HEK293 (cell line): ENCODE measurements around the gene AGPAT1.

Experiments
- CTCF ChIA-PET: fragments of 350-600 bp; formaldehyde crosslinking; extraction: SDS; loops from one replicate; lab custom pipeline; 2021; ENCODE audit warnings: antibody characterized with exemption; lab: Yijun Ruan, JAX
- POLR2A ChIA-PET: fragments of 300-600 bp; formaldehyde crosslinking; extraction: SDS; loops from one replicate; lab custom pipeline; 2020; ENCODE audit warnings: antibody characterized with exemption, inconsistent platforms; lab: Yijun Ruan, JAX
- H3K27ac ChIP-seq: fragments of 200-500 bp; sonication (Bioruptor generic); 2 replicates; pipeline ENCODE4 v1.5.1; 2014; ENCODE audit warnings: low read depth, low read length, control low read depth, inconsistent platforms; ENCODE audit errors: extremely low read depth
- H3K36me3 ChIP-seq, 2 experiments: fragments of 200-500 bp in 1 of 2; sonication (Bioruptor generic) in 1 of 2; 1 replicate in 1 of 2; 2 replicates in 1 of 2; pipeline ENCODE4 v1.5.1; 2014 to 2017; ENCODE audit warnings: inconsistent platforms in 2 of 2, low read length in 2 of 2; ENCODE audit not compliant: control insufficient read depth in 2 of 2, insufficient read depth in 1 of 2
- H3K4me1 ChIP-seq: fragments of 200-500 bp; sonication (Bioruptor generic); 2 replicates; pipeline ENCODE4 v1.5.1; 2014; ENCODE audit warnings: mild to moderate bottlenecking, low read length, inconsistent platforms; ENCODE audit not compliant: control insufficient read depth, insufficient read depth
- H3K4me3 ChIP-seq: 2 replicates; pipeline ENCODE4 v1.5.1; 2011; ENCODE audit warnings: low read depth, mild to moderate bottlenecking, control low read depth, low read length, moderate library complexity
- H3K9me3 ChIP-seq: fragments of 200-500 bp; sonication (Bioruptor generic); 2 replicates; pipeline ENCODE4 v1.5.1; 2014; ENCODE audit warnings: low read depth, low read length, inconsistent platforms; ENCODE audit not compliant: control insufficient read depth, insufficient read depth
- INSM2 ChIP-seq: fragments of 450-650 bp; formaldehyde crosslinking; IDR thresholded peaks from 2 replicates; pipeline ENCODE4 v1.5.1; 2016; ENCODE audit warnings: missing biosample characterization, missing genetic modification characterization
- KLF8 ChIP-seq: fragments of 450-650 bp; formaldehyde crosslinking; IDR thresholded peaks from 2 replicates; pipeline ENCODE4 v1.5.1; 2016; ENCODE audit warnings: missing biosample characterization, missing genetic modification characterization
- PRDM10 ChIP-seq: fragments of 450-650 bp; formaldehyde crosslinking; IDR thresholded peaks from 2 replicates; pipeline ENCODE4 v1.5.1; 2016; ENCODE audit warnings: missing biosample characterization, missing genetic modification characterization
- SP7 ChIP-seq: fragments of 450-650 bp; formaldehyde crosslinking; IDR thresholded peaks from 2 replicates; pipeline ENCODE4 v1.5.1; 2016; ENCODE audit warnings: missing biosample characterization, missing genetic modification characterization
- ZBTB1 ChIP-seq: fragments of 450-650 bp; formaldehyde crosslinking; IDR thresholded peaks from 2 replicates; pipeline ENCODE4 v1.5.1; 2016; ENCODE audit warnings: missing biosample characterization, missing genetic modification characterization
- ZBTB10 ChIP-seq: fragments of 450-650 bp; formaldehyde crosslinking; IDR thresholded peaks from 2 replicates; pipeline ENCODE4 v1.5.1; 2016; ENCODE audit warnings: missing biosample characterization, missing genetic modification characterization
- ZFHX2 ChIP-seq: fragments of 450-650 bp; formaldehyde crosslinking; conservative IDR thresholded peaks from 2 replicates; pipeline ENCODE4 v1.5.1; 2016; ENCODE audit warnings: missing biosample characterization, missing genetic modification characterization
- ZNF292 ChIP-seq: fragments of 450-650 bp; formaldehyde crosslinking; IDR thresholded peaks from 2 replicates; pipeline ENCODE4 v1.5.1; 2016; ENCODE audit warnings: low read depth, missing biosample characterization, missing genetic modification characterization, borderline replicate concordance
- ZNF37A ChIP-seq: fragments of 450-650 bp; IDR thresholded peaks from 2 replicates; pipeline ENCODE4 v1.5.1; 2018; ENCODE audit warnings: missing biosample characterization, missing genetic modification characterization
- ZNF394 ChIP-seq: fragments of 450-650 bp; formaldehyde crosslinking; IDR thresholded peaks from 2 replicates; pipeline ENCODE4 v1.5.1; 2016; ENCODE audit warnings: missing biosample characterization, missing genetic modification characterization, mild to moderate bottlenecking, moderate library complexity, borderline replicate concordance
- ZNF518A ChIP-seq: fragments of 450-650 bp; formaldehyde crosslinking; conservative IDR thresholded peaks from 2 replicates; pipeline ENCODE4 v1.5.1; 2016; ENCODE audit warnings: low read depth, missing biosample characterization, missing genetic modification characterization
- ZNF558 ChIP-seq: fragments of 450-650 bp; formaldehyde crosslinking; IDR thresholded peaks from 2 replicates; pipeline ENCODE4 v1.5.1; 2016; ENCODE audit warnings: missing biosample characterization, missing genetic modification characterization
- ZNF561 ChIP-seq: fragments of 450-650 bp; IDR thresholded peaks from 2 replicates; pipeline ENCODE4 v1.5.1; 2018; ENCODE audit warnings: missing biosample characterization, missing genetic modification characterization, borderline replicate concordance
- ZNF580 ChIP-seq: fragments of 450-650 bp; formaldehyde crosslinking; IDR thresholded peaks from 2 replicates; pipeline ENCODE4 v1.5.1; 2016; ENCODE audit warnings: missing biosample characterization, missing genetic modification characterization
- ZNF585B ChIP-seq: fragments of 450-650 bp; formaldehyde crosslinking; IDR thresholded peaks from 2 replicates; pipeline ENCODE4 v1.5.1; 2016; ENCODE audit warnings: missing biosample characterization, missing genetic modification characterization
- ZNF610 ChIP-seq: fragments of 450-650 bp; formaldehyde crosslinking; IDR thresholded peaks from 2 replicates; pipeline ENCODE4 v1.5.1; 2016; ENCODE audit warnings: missing biosample characterization, missing genetic modification characterization, borderline replicate concordance
- ZNF645 ChIP-seq: fragments of 450-650 bp; formaldehyde crosslinking; IDR thresholded peaks from 2 replicates; pipeline ENCODE4; 2016; ENCODE audit warnings: missing biosample characterization, missing genetic modification characterization
- ZNF654 ChIP-seq: fragments of 450-650 bp; formaldehyde crosslinking; IDR thresholded peaks from 2 replicates; pipeline ENCODE4 v1.5.1; 2016; ENCODE audit warnings: low read depth, missing biosample characterization, missing genetic modification characterization

AGPAT1 gene

GRCh38 chr6:32195652-32195901 lies 19.7 kb upstream of the AGPAT1 start (continued):
- no peak for TF ChIP-seq ZNF585B (tag by site-specific recombination)
- no peak for TF ChIP-seq ZBTB1 (tag by site-specific recombination)
- no peak for TF ChIP-seq ZNF558 (tag by site-specific recombination)
- 0 out of 2 replicates have a peak, but pooled peaks have one; percentile 90 for TF ChIP-seq ZNF561 (tag by site-specific recombination)
- TF ChIP-seq ZFHX2, result 0 out of 2 replicates have a peak, but pooled peaks have one; percentile 50
- TF ChIP-seq, all 188 proteins: peak for 8

- Histone ChIP-seq H3K27ac (peak overlapping the region; percentile 37; the same call in 1 of the 2 replicates), H3K9me3 (no peaks in the 10 kb centered on the region), H3K4me3 (peak overlapping the region; percentile 39), H3K4me1 (peaks cover 7% of the 10 kb centered on the region), H3K36me3 (no peaks in the 10 kb centered on the region)
- POLR2A ChIA-PET, result interaction anchor here (0.5 to 2.3 kb wide), 22 partner anchors 8 to 776 kb away, joined by 3 to 28 read pairs (median 6); partner anchors contain the start of genes AGPAT1, ATF6B, DXO and FKBPL
- CTCF ChIA-PET, result interaction anchor here (0.5 to 2.2 kb wide), 27 partner anchors 8 to 759 kb away, joined by 3 to 25 read pairs (median 5); partner anchors contain the start of genes ATF6B and HLA-DQA1
- TF ChIP-seq ZNF645 (tag by site-specific recombination), result no peak
- peak; percentile 77 for TF ChIP-seq ZNF394 (tag by site-specific recombination)
- TF ChIP-seq KLF8 (tag by site-specific recombination), result no peak
- TF ChIP-seq ZBTB10, result peak; percentile 86
- TF ChIP-seq SP7 (tag by site-specific recombination), result no peak; the same call in 1 of the 2 replicates
- TF ChIP-seq ZNF610 (tag by site-specific recombination), result peak; percentile 58; the same call in 1 of the 2 replicates
- no peak for TF ChIP-seq INSM2 (tag by site-specific recombination)
- TF ChIP-seq ZNF654 (tag by site-specific recombination), result peak; percentile 17; the same call in 1 of the 2 replicates
- peak; percentile 31; the same call in 1 of the 2 replicates for TF ChIP-seq ZNF518A
- no peak for TF ChIP-seq ZNF37A (tag by site-specific recombination)
- 0 out of 2 replicates have a peak, but pooled peaks have one; percentile 21 for TF ChIP-seq ZNF580 (tag by site-specific recombination)
- no peak for TF ChIP-seq ZNF292
- peak; percentile 34; the same call in 1 of the 2 replicates for TF ChIP-seq PRDM10 (tag by site-specific recombination)
Measured at GRCh38 chr6:32194825-32195651, 19.2 kb upstream of the AGPAT1 start.
